ENCODE data around the gene GPHA2.

The GPHA2 gene

DNA sequence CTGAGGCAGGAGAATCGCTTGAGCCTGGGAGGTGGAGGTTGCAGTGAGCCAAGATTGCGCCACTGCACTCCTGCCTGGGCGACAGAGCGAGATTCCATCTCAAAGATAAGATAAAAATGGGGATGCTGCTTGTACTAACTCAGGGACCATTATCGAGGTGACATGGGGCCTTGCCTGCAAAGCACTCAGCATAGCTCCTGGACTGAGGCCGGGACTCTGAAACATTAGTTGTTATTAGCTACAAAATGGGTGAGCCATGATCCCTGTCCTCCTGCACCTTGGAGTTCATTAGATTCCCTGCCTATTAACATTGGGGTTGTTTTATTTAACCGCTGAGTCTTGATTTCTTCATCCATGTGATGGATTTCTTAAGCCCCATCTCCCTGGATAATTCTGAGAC, 6.1 kb downstream of the GPHA2 start:
- no peak for DNase-seq

DNA sequence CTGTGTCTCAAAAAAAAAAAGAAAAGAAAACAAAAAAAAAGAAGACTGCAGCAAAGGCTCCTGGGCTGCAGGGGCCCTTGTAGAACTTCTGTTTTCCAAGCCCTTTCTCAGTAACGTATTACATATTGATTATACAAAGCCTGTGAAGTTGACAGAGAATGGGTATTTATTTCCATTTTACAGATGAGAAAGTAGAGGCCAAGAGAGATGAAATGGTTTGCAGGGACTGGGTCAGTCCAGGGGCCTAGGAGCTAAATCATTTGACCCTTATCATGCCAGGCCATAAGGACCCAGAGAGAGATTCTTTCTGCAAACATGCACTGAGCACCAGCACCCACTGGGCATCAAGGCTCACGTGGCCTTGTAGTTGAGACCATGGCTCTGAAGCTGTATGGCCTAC, 6.7 kb downstream of the GPHA2 start:
- DNase-seq, result no peak

DNA sequence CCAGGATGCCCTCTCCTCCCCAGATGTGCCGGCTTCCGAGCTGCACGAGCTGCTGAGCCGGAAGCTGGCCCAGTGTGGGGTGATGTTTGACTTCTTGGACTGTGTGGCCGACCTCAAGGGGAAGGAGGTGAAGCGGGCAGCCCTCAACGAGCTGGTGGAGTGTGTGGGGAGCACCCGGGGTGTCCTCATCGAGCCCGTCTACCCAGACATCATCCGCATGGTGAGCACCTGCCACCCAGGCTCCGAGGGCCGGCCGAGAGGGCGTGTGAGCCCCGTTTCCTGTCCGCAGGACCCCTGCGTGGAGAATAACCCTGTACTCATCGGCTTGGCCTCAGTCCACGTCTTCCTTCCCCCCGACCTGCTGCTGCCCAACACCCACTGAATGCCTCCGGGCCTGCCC, 9.0 kb downstream of the GPHA2 start:
- no peak for DNase-seq

DNA sequence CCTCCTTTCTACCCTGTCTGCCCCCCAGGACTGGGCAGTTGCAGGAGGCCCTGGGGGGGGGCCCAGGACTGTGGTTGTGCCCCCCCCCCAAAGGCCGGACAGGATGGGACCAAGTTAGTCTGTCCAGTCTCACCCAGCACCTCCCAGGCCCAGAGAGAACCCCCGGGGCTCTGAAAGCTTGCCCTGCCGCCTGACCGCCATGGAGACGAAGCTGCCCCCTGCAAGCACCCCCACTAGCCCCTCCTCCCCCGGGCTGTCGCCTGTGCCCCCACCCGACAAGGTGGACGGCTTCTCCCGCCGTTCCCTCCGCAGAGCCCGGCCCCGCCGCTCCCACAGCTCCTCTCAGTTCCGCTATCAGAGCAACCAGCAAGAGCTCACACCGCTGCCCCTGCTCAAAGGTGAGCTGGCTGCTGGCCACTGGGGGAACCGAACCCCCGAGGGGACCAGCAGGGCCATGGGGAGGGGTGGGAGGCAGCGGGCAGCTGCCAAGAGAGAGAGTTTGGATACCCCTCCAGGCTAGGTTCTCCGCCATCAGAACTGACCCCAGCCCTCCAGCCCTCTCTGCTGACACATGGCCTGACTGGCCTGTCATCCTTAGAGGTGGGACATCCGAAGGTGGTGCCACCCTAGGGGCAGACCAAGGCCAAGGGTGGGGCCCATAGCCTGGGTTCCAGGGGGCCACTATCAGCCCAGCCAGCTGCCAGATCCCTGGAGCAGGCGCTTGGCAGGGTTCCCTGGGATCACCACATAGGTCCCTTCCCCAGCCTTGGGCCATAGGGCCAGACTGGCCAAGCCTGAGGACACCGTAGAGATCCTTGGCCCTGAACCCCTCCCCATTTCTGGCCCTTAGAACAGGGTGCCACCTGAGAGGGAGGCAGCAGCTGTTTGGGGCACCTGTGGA, 9.9 kb downstream of the GPHA2 start:
- DNase-seq, result no peak

DNA sequence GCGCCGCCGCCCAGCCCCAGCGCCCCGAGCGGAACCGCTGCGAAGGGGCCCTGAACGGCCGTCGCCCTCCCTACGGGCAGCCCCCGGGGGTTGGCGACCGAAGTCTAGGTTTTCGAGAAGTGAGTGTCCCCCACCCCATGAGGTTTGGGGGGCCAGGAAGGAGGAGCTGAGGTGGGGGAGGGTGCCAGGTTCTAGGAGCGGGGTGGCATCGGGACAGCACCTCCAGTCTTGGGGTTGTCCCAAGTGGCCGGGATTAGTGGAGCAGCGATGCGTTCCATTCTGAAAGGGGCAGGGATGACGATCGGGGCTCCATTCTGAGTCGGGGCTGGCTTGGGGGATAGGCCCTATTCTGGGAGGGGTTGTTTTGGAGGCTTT, 10.8 kb downstream of the GPHA2 start:
- DNase-seq, result peak in 2 of 3 donors; percentile 18 to 31

DNA sequence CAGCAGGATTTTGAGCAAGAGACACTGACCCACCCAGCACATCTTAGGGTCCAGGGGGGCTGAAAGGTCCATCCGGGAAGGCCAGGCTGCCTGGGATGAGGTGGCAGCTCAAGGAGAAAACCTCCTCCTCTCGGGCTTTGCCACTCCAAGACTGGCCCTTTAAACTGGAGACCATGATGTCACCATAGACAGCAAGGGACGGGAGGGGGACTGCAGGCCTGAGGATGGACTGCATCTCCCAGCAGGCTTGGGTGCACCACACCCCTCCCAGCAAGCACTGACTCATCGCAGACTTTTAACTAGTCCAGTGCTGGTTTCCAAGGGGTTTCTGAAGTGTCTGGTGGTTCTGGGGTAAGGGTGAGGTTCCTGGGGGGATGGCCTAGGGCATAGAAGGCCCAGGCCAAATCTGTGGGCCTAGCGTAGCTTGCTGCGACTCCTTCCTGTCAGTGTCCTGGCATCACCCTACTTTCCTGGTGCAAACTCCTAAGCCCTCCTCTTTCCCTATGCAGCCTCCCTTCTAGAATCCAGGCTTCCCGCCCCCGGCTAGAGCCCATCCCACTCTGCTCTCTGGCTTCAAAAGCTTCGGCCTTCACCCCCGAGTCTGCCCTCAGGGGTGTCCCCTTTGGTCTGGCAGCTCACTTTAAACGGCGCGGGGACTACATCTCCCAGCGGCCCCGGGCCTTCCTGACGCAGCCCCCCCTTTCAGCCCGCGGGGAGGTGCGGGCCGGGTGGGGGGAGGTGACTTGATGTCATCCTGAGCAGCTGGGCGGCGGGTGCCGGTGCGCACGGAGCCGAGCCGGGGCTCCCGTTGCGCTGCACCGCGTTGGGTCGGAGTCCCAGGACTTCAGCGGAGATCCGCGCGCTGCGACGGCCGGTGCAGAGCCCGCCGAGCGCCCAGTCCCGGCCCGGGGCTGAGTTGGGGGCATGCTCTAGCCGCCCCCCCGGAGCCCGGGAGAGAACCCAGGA, 11.5 kb downstream of the GPHA2 start, which contains the start of gene PPP2R5B:
Gene PPP2R5B, plus strand, starts transcription at position 746 of the 966 bp plus-strand sequence. CDS start 1,046 bp downstream, outside the sequence.
- DNase-seq, result peak; percentile 95 to 96 (median 95)

DNA sequence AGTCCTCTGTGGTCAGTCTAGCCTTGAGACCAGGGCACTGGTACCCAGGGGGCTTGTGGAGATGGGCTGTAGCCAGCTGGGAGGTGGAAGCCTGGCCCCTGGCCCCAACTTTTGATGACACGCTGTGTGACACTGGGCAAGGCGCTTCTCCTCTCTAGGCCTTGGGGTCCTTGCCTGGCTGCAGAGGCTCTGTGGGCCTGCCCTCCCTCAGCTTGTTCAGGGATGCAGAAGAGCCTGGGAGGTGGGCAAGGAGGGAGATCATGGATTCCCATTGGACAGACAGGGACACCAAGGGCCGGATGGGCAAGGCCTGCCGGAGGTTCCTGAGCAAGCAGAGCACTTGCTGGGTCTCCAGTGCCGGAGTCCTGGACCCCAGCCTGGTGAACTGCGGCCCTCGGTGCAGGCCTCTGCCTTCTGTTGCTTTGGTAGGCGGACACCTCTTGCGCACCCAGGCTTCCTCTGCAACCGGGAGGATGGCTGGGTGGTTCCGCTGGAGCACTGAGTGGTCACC, 12.5 kb downstream of the GPHA2 start:
- DNase-seq, result no peak

DNA sequence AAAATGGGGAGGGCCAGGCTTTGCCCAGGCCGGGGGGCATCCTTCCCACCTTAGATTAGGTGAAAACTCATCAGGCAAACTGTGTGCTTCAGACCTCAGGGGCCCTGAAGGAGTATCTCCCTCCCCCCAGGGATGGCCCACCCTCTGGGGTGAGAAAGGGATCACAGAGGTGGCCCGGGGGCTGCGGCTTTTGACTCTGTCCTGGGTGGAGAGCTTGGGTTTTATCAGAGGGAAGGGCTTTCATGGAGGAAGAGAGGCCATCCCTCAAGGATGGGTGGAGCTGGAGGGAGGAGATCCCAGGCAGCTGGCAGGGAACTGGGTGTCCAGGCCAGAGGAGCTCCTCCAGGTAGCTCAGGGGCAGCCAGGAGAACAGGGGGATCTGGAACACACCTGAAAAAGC, 14.3 kb downstream of the GPHA2 start:
- no peak for DNase-seq

DNA sequence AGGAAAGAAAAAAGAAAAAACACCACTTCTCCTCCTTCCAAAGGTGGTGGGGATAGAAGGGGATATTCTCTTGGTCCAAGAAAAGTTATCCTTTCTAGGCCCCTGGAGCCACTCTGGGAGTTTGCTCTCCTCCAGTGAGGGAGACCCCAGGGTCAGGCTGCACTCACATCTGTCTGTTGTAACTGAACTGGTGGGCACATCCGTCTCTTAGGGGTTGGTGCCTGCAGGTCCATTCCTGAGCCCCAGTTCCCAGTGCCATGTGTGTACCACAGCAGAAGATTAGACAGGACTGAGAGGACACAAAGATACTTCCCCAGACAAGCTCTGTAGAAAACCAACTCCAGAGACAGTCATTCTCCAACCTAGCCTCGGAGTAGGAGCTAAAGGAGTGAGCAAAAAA, 15.6 kb downstream of the GPHA2 start:
- DNase-seq, result no peak

DNA sequence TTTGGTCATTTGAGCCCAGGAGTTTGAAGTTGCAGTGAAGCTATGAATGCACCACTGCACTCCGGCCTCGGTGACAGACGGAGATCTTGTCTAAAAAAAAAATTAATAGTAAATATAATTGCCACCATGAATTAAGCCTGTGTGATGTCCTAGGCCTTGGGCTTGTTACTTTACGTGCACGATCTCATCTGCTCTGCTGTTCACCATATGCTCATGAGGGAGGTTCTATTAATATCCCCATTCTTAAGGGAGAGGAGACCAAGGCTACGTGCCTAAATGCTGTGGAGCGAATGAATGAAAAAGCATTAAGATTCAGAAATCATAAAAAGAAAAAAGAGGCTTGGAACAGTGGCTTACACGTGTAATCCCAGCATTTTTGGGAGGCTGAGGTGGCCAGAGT, 16.1 kb downstream of the GPHA2 start:
- no peak for DNase-seq

DNA sequence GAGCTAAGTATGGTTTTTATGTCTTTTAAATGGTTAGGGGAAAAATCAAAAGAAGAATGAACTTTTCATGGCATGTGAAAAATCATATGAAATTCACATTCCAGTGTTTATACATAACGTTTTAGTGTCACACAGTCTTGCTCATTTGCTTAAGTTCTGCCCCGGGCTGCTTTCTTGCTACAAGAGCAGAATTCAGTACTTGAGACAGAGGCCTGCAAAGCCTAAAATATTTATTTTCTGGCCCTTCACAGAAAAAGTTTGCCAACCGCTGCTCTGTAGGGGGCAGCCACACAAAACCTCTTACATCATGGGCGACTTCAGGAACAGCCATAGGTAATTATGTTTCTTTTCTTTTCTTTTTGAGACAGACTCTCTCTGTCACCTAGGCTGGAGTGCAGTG, 17.7 kb downstream of the GPHA2 start:
- DNase-seq, result peak in 2 of 3 donors; percentile 18 to 27

DNA sequence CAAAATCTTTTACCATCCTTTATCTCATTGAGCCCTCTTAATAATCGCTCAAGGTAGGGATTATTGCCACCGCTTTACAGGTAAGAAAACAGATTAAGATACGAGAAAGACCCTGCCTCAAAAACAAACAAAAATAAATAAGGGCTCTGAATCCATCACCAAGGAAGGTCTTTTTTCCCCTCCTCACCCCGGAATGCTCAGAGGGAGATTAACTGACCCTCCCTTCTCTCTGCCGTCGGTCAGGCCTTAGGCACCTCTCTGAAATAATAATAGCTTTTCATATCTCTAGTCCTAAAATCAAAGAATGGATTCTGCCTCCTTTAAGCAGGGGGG, 18.1 kb downstream of the GPHA2 start:
- DNase-seq, result no peak

DNA sequence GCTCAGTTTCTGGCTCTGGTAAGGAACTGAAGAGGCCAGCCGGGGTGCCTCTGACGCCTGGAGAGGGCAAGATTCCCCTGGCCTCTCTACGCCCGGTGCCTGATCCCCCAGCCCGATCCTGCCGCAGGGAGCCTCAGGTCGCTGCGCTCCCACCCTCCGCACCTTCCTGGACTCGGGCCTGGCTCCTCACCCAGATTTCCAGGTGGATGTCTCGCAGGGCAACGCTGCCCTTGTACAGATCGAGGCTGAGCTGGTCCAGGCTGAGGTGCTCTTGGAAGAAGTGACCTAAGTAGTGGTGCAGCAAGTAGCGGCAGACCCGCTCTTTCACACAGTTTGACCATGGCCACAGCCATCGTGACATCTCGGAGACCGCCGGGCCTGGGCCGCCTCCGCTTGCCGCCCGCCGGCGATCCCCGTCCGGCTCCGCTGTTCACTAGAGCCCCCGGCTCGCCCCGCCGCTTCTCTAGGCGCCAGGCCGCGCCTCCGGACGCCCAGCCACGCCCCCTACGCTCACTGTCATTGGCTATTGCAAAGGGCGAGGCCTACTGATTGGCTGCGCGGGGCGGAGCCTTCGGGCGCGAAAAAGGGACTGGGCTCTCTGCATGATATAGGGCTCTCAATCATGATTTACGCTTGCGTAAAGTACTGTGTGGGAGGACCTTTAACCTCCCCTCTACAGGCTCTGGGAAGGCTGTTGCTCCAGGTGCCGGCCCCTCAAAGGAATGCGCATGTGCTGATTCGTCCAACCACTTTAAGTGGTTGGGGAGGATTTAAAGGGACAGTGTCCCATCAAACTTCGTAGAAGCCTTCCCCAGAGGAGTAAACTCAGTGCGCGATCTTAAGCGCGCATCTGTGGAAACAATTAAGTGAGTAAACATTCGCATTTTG, 18.7 kb downstream of the GPHA2 start, which contains the start of gene ATG2A:
Gene ATG2A, minus strand, starts transcription at position 435 of the 888 bp plus-strand sequence. Its CDS starts 74 bp downstream, at position 361.
- peak; percentile 99 to 100 (median 99) for DNase-seq

DNA sequence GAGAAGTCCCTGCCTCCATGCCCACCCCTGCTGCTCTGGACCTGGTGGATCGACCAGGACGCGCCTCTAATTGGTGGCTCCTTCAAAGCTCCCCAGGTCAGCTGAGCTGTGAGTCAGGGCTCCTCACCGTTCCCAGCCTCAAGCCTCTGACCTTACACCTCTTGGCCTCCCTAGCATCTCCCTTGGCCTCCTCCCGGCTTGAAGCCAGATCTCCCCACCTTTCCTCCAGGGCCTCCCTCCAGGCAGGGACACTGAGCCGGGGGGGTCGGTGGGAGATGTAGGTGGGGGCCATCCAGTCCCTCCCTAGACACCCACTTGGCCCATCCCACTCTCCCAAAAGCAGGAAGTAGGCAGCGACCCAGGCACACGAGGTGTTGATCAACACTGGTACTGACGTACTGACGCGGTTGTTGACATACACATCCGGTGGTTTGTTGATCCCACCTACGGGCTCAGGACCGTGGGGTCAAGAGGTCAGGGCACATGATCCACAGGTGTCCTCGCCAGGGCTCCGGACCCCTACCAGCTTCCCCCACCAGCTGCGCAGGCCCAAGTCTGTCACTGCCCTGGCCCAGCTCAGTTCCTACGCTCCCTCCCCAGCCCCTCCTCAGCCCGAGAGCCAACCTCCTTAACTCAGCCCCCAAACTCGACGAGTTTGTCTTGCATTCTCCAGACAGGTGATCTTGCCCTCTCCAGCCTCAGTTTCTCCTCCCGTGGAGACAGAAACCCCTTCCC, 19.5 kb downstream of the GPHA2 start:
- peak; percentile 66 to 70 (median 68) for DNase-seq

DNA sequence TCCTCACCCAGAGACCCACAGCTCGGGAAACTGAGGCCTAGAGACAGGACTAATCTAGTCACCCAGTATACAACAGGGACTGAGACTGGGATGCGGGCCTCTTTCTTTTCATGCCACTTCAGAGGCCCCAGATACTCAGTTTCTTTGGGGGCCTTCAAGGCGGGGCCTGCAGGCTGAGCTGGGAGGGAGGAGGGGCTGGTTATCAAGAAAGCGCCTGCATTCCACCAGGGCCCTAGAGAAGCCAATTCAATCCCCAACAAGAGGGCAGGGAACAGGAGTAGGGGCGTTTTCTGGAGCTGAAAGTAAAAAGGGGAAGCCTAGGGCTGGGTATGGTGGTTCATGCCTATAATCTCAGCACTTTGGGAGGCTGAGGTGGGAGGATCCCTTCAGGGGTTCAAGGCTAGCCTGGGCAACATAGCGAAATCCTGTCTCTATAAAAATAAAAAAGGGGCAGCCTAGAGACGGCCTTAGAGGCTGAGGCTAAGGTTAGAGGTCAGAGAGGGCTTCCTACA, 20.3 kb downstream of the GPHA2 start:
- no peak for DNase-seq

DNA sequence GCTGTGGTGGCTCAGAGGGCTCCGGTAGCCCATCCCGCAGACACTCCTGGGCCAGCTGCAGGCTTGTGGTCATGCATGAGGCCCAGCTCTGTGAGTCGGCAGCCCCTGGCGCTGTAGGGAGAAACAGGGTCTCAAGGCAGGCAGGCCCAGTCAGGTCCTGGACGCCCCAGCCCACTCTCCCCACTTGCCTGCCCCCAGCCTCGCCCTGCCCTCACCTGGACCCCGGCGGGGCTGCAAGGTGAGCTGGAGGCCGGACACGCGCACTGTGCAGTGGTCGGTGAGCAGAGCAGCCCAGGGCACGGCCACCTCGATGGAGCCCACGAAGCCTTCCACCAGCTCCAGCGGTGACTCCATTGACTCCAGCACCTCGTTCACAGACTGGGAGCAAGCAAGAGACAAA, 21.6 kb downstream of the GPHA2 start:
- no peak for DNase-seq

DNA sequence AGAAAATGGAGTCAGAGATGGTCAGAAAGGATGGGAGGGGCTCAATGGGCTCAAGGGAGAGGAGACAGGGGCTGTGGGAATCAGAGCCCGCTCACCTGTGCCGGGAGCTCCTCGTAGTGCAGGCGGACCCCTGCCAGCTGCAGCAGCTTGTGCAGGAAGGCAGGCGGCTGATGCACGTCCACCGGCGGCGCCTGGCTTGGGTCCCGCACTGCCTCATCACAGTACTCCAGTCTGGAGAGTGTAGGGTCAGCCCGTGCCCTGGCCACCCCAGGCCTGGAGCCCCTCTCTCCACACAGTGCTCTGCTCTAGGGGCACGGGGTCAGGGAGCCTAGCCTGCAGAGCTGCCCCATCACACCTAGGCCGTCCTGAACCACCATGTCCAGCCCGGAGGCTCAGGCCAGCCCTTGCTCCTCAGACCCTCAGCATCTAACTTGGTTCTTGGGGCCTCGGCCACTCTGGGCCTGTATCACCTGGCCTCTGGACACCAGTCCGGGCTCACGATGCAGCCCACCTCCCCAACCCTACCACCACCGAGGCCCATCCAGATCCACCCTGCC, 22.4 kb downstream of the GPHA2 start:
- DNase-seq, result no peak

DNA sequence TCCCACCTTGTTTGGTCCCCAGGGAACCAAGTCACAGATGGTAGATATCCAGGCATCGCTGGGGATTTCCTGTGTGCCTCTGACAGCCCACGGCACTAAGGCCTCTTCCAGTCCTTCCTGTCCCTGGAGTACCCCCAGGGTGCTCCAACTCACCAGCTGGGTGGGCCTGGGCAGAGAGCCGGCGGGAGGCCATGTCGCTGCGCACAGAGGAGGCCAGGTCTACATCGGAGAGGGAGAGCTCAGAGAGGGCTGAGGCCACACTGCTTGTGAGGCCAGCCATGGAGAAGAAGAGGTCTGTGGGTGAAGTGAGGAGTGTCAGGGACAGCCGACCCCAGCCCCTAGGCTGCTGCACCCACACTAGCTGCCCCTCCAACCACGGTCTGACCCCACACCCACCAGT, 24.0 kb downstream of the GPHA2 start:
- DNase-seq, result no peak

DNA sequence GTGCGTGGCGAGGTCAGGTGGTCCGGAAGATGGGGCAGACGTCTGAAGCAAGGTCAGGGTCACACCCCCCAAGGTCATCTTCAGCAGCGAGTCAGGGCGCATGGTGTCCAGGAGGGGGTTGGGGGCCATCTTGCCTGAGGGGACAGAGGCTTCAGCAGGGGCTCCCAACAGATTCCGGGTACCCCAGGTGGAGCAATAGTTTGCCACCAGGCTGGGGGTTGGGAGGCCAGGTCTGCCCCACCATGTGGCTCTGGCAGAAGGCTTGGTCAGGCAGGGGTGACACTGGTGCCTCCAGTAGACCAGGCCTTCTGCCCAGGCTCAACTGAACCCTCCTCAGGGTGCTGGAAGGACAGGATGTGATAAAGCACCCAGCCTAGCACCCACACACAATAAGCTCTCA, 24.6 kb downstream of the GPHA2 start:
- no peak for DNase-seq

DNA sequence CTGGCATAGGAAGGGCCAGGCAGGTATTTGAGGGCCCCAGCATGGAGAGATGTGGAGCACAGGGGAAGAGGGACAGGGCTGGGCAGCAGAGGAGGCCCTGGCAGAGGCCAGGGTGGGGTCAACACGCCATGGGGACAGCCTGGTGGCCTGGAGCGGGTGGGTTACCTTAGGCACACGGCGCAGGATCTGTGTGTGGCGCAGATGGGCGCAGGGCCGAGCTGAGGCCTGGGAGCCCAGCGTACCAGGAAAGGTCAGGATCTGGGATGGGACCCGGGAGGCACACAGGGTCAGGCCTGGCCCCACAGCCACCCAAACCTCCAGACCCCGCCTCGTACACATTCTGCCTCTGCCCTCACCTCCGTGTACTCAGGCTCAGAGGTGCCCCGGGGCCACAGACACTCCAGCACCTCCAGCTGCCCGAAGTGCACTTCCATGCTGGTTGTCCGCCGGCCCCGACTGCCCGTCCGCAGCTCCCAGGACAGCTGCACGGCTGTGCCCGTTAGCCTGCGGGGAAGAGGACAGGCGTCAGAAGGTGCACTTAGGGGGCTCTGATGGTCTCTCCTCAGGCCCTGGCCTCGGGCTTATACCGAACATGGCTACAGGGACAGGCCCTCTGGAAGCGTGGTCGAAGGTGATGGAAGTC, 25.1 kb downstream of the GPHA2 start:
- DNase-seq, result no peak
